ENCODE measurements around the gene KRTAP5-7.

- TF ChIP-seq CTCF (IDR thresholded peaks at IDR 0.05), result no peak
- TF ChIP-seq POLR2AphosphoS5 (IDR thresholded peaks at IDR 0.05), result no peak
Observed at GRCh38 chr11:71504531-71504930, 22.5 kb upstream of the KRTAP5-7 start.
